ENCODE data around the gene UBQLN1.

UBQLN1 gene

DNA sequence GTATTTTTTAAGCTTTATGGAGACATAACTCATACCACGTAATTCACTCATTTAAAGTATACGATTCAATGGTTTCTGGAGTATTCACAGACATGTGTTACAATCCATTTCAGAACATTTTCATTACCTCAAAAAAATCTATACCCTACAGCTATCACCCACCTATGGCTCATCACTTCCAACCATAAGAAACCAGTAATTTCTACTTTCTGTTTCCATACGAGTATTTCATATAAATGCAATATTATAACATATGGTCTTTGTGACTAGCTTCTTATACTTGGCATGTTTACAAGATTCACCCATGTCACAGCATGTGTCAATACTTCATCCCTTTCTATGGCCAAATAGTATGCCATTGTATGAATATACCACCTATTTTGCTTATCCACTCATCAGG lies 18.8 kb downstream of the UBQLN1 start:
- no peak for FAIRE-seq

DNA sequence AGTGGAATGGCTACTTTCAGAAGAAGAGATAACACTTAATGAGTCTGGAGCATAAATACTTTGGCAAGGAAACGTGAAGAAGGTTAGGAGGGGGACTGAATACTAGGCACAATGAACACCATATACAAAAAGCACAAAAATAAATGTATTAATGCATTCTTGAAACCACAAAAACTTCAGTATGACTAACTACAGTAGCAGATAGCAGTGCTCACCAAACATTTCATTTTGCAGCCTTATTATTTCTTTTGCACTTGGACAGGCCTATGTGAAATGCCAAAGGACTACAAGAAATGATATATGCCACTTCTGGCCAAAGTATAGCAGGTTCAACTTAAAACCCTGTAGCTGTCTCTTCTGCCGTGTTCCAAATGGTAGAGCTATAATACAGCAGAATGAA lies 26.3 kb downstream of the UBQLN1 start:
- no peak for FAIRE-seq

DNA sequence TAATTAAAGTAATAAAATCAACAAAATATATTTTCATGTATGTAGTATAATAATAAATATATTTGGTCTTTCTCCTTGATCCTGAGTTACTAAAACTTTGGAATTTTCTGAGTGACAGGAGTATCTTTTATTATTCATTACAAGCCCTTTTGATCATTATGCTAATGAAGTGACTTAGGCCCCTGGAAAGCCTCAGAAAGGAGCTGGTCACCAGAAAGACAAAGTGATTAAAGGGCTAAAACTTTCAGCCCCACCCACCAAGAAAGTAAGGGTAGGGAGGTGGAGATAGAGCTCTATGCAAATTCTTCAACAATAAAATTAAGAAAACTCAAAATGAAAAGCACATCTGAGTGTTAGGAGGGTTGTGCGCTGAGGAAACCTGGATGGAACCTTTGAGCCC lies 27.5 kb downstream of the UBQLN1 start:
- FAIRE-seq, result no peak

GRCh38 chr9:83677596-83677995 lies 30.2 kb downstream of the UBQLN1 start:
- FAIRE-seq, result no peak

DNA sequence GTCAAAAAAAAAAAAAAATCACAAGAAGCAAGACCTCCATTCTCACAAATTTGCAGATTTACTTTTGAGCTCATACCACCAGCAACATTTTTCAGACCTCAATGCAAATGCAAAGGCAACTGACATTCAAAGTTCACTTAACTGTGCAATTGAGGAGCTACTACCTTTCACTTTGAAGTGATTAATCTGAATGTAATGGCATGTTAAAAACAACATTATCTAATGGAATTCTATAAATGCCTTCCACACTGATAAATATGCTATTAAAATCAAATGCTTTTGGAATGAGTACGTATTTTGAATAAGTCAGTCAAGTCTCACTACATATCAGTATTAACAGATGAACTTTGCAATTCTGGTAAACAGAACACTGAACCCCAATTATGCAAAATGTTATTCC lies 32.3 kb downstream of the UBQLN1 start:
- FAIRE-seq, result no peak

GRCh38 chr9:83671451-83671850 lies 36.3 kb downstream of the UBQLN1 start:
- no peak for FAIRE-seq

DNA sequence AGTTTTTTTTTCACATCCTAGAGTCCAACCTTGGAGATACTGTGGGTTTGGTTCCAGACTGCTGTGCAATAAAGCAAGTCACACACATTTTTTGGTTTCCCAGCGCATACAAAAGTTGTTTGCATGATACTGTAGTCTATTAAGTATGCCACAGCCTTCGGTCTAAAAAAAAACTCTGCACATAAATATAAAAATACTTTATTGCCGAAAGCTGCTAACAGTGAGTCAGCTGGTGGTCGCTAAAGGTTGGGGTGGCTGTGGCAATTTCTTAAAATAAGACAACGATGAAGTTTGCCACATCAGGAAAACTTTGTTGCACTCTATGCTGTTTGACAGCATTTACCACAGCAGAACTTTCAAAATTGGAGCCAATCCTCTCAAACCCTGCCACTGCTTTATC lies 37.4 kb downstream of the UBQLN1 start:
- no peak for FAIRE-seq

- no peak for FAIRE-seq
Measured at GRCh38 chr9:83669067-83669466, 38.7 kb downstream of the UBQLN1 start.

DNA sequence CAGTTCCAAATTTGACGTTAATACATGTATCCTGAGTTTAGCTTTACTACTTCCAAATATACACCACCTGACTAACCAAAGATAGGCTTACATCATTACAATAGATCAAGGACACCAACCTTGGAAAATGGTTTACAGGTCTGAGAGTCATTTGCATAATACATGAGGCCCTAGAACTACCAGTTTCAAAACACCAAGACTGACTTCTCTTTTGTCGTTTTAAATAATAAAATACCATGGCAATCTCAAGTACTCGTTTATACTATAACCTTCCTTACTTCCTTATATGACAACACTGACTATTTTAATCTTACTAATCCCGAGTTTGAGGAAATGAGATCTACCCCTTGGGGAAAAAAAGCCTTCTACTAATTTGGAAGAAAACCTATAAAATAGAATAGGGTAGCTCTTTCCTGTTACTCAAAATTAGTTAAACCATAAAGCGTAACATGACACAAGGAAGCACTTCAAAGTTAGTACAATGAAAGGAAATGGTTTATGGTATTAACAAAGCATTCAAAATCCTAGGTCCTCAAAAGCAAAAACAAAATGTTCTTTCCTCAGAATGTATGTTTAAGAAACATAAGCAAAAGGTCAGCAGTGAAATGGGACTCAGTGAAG lies 42.1 kb downstream of the UBQLN1 start:
- FAIRE-seq, result no peak

- FAIRE-seq, result no peak
Measured at GRCh38 chr9:83662933-83663332, 44.8 kb downstream of the UBQLN1 start.

DNA sequence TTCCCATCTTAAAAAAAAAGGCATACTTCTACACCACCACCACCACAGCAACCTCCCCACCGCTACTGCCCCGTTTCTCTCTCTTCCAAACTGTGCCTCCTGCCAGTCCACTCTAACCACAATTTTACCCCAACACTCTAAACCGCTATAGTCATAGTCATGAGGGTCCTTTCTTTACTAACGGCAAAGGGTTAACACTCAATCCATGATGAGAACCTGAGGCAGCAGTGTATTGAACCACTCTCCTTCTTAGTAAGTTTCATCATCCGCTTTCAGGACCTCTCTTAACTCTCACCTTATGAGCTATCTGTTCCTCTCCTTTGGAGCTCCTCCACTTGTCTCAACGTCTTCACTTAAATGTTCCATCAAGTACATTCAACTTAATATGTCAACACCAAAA lies 50.8 kb downstream of the UBQLN1 start:
- FAIRE-seq, result no peak

DNA sequence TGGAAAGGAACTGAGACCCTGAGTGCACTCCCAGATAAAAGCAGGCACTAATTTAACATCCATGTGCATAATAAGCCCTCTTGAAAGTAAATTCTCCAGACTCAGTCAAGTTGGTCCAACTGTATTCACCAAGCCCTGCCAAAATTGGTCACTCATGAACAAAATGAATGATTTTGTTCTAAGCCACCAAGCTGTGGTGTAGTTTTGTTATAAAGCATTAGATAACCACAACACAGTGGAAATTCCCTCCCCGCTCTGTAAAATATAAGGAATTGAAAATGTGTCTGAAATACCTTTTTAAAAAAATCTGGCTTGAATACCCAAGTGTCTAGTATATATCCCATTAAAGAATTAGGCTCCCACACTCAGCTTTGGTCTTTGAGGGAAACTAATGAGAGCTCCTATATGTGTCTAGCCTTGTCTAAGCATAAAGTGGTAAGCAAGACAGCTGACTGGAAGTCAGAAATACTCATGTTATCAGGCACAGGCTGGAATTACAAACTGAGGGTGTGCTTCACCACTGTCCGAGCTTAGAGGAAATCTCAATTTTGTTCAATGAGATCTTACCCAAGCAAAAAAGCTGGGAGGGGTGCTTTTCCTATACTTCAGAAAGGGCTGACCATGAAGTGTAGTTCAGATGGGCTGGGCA lies 51.6 kb downstream of the UBQLN1 start:
- no peak for FAIRE-seq

- no peak for FAIRE-seq
Measured at GRCh38 chr9:83655433-83655832, 52.3 kb downstream of the UBQLN1 start.

- FAIRE-seq, result no peak
Measured at GRCh38 chr9:83652433-83652832, 55.3 kb downstream of the UBQLN1 start.

GRCh38 chr9:83651558-83651957 lies 56.2 kb downstream of the UBQLN1 start:
- no peak for FAIRE-seq

DNA sequence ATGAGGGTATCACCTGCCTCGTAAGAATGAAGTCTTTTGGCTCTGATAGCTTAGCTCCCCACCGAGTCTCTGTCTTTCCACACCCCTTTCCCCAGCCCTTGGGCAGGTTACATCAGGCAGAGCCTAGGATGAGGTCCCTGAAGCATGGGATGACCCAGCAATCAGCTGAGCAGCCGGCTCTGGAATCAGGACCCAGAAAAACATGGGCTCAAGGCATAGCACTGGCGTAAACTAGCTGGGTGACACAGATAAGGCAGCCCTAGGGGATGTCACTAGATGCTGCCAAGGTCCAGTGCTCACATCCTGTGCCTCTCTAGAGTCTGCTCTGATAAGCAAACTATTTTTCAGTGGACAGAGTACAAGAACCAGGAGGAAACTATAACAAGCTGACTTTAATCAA lies 58.2 kb downstream of the UBQLN1 start:
- FAIRE-seq, result no peak

GRCh38 chr9:83649080-83649479 lies 58.7 kb downstream of the UBQLN1 start:
- FAIRE-seq, result no peak

- FAIRE-seq, result no peak
Measured at GRCh38 chr9:83646500-83647239, 61.1 kb downstream of the UBQLN1 start.

DNA sequence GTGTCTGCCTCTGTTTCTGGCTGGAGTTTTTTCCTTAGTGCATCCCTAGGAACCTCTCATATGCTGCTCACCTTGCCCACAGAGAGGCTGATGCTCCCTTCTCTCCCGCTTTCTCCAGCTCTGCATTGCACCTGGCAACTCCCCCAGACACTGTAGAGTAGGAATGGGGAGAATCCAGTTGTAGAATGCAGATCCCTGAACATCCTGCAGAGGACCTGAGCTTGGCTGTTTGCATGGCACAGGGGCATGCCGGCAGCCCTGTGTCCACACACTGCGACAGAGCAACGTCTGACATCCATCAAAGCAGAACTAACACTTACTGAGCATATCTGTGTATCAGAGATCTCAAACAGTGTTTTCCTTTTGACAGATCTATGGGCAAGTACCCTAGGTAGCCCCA lies 65.0 kb downstream of the UBQLN1 start:
- no peak for FAIRE-seq

- FAIRE-seq, result no peak
Measured at GRCh38 chr9:83639266-83639665, 68.5 kb downstream of the UBQLN1 start.

DNA sequence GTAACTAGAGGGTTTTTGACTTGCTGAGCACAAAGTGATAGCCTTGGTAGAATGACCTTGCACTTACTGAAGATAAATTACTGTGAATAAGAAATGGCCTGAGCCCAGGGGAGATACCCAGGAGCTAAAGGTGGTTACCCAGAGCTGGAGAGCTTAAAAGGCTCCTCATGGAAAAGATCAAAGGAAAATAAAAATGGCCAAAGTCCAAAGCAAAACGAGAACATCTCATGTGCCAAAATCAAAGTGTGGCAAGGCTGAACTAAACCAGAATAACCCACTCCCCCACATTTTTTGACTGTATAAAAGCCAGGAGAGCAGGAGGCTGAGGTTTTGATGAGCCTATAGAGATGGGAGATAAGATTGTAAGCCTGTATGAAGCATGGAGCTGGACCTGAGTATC lies 70.4 kb downstream of the UBQLN1 start:
- FAIRE-seq, result no peak

DNA sequence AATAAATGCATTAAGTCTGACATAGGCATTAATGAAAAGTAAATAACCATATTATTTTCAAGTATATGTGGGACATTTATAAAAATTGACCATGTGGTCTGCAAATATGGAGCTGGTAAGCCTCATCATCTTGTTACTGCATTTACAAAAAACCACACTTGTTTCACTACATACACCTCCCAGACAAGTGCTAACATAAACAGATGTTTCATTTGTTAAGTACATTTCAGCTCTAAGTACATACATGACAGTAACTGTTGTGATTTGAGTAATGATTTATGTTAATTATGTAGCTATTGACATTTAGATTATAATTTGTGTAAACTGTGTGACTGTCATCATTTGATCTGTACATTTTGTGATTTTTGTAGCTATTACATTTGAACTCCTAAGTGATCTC lies 70.9 kb downstream of the UBQLN1 start:
- FAIRE-seq, result no peak

GRCh38 chr9:83633676-83634075 lies 74.1 kb downstream of the UBQLN1 start:
- FAIRE-seq, result no peak

DNA sequence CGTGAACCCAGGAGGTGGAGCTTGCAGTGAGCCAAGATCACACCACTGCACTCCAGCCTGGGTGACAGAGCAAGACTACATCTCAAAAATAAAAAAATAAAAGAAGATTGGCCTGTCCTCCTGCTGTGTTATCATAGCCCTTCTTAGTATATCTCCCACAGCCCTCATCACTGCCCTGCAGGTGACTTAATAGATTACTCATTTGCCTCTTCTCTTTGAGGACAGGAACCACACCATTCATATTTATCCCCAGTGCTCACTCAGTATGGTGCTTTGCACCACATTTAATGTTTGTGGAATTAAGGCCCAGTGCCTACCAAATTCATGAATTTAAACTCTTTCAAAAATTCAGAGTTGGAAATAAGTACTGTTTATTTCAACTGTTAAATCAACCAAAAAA lies 74.5 kb downstream of the UBQLN1 start:
- FAIRE-seq, result no peak

All from TTC549 (cell line).